ENCODE measurements around the gene SCP2.
"Not testable (repeated sequence)": the region's sequence is repeated elsewhere in the genome, so short reads cannot be mapped to it uniquely, and the experiment has no call there.

SCP2 gene

GRCh38 chr1:52917581-52917980, 9.5 kb upstream of the SCP2 start:
- no peak for DNase-seq

- no peak for DNase-seq
Observed at GRCh38 chr1:52918201-52918600, 8.9 kb upstream of the SCP2 start.

GRCh38 chr1:52919051-52919722, 7.9 kb upstream of the SCP2 start:
- DNase-seq: no peak

- no peak for DNase-seq
Observed at GRCh38 chr1:52919723-52920483, 7.2 kb upstream of the SCP2 start.

- DNase-seq: no peak
Observed at GRCh38 chr1:52920791-52921291, 6.2 kb upstream of the SCP2 start.

- no peak for DNase-seq
Observed at GRCh38 chr1:52925571-52926005, 1.5 kb upstream of the SCP2 start.

GRCh38 chr1:52926864-52927211, 238 bp upstream of the SCP2 start:
- no peak for DNase-seq

- DNase-seq: peak in 1 of 3 donors; percentile 7
Observed at GRCh38 chr1:52928015-52928404, 934 bp downstream of the SCP2 start.

- no peak for DNase-seq
Observed at GRCh38 chr1:52929019-52929418, 1.9 kb downstream of the SCP2 start.

- DNase-seq: no peak
Observed at GRCh38 chr1:52937433-52938182, 10.5 kb downstream of the SCP2 start.

GRCh38 chr1:52938183-52938451, 11.0 kb downstream of the SCP2 start:
- DNase-seq: no peak

- DNase-seq: no peak
Observed at GRCh38 chr1:52943876-52944416, 16.9 kb downstream of the SCP2 start.

GRCh38 chr1:52944566-52944965, 17.5 kb downstream of the SCP2 start:
- DNase-seq: no peak

- DNase-seq: no peak
Observed at GRCh38 chr1:52947490-52947889, 20.4 kb downstream of the SCP2 start.

- not testable (repeated sequence) for DNase-seq
Observed at GRCh38 chr1:52949602-52950001, 22.5 kb downstream of the SCP2 start.

- no peak for DNase-seq
Observed at GRCh38 chr1:52952112-52952511, 25.0 kb downstream of the SCP2 start.

- no peak for DNase-seq
Observed at GRCh38 chr1:52955129-52955970, 28.3 kb downstream of the SCP2 start.

GRCh38 chr1:52963101-52963500, 36.0 kb downstream of the SCP2 start:
- DNase-seq: no peak

GRCh38 chr1:52967666-52968065, 40.6 kb downstream of the SCP2 start:
- DNase-seq: no peak

- DNase-seq: not testable (repeated sequence)
Observed at GRCh38 chr1:52969234-52969633, 42.2 kb downstream of the SCP2 start.

GRCh38 chr1:52970149-52970548, 43.1 kb downstream of the SCP2 start:
- no peak for DNase-seq

GRCh38 chr1:52973841-52974240, 46.8 kb downstream of the SCP2 start:
- DNase-seq: no peak

Measured in suppressor macrophage treated with lipopolysaccharide for 1 hour (primary cell).